HepG2 (cell line): ENCODE results near the gene SPIN1. TPM values are rescaled to one million over a fixed set of nuclear protein-coding genes. Genes with fewer than 3 reads are reported as not detected.

Experiments
- ATAC-seq: fragments of 200-7000 bp; cut with Tn5 transposase; 3 replicates; pipeline ENCODE4 v1.9.1; 2020; ENCODE audit warnings: mild to moderate bottlenecking, moderate library complexity
- BruUV-seq: library from RNA; stranded (reverse); fragments of 400-500 nt; replicated peaks from 2 replicates; lab custom pipeline; 2021; lab: Mats Ljungman, UMichigan
- CTCF ChIA-PET: fragments of 300-600 bp; formaldehyde crosslinking; extraction: SDS; loops from one replicate; lab custom pipeline; 2021; ENCODE audit warnings: low total read pairs, inconsistent platforms, low intra/inter-chr PET ratio; lab: Yijun Ruan, JAX
- POLR2A ChIA-PET: fragments of 350-600 bp; sonication (Branson Sonifier 250); formaldehyde crosslinking; loops from one replicate; lab custom pipeline; 2020; ENCODE audit warnings: antibody characterized with exemption, inconsistent platforms; lab: Yijun Ruan, JAX
- DNase-seq: peaks from one replicate; pipeline ENCODE4 v3.0.0-alpha.2; 2015; ENCODE audit warnings: low spot score
- FAIRE-seq: peaks from 3 replicates; lab custom pipeline; 2011; peaks lifted over from hg19 to GRCh38; lab: Jason Lieb, UNC
- H2AFZ ChIP-seq: one replicate; pipeline ENCODE4 v1.6.1; 2011; ENCODE audit warnings: low read length, inconsistent platforms
- H3K27ac ChIP-seq: fragments of 300-600 bp; 3 replicates; pipeline ENCODE4 v1.8.0; 2011; ENCODE audit warnings: mixed run types, mild to moderate bottlenecking, mixed read lengths, low read length, inconsistent platforms; ENCODE audit not compliant: insufficient read depth; ENCODE audit errors: extremely low read length
- H3K27me3 ChIP-seq, 2 experiments: fragments of 200-600 bp in 1 of 2; 2 replicates in 1 of 2; 3 replicates in 1 of 2; pipeline versions ENCODE4 v1.6.0 to v1.8.0; 2011; ENCODE audit warnings: low read length in 2 of 2, mild to moderate bottlenecking in 2 of 2, moderate library complexity in 2 of 2, inconsistent platforms in 1 of 2; ENCODE audit not compliant: insufficient read depth in 2 of 2, control insufficient read depth in 1 of 2
- H3K36me3 ChIP-seq, 2 experiments: fragments of 200-600 bp in 1 of 2; replicated peaks in 1 of 2; 2 replicates in 1 of 2; 3 replicates in 1 of 2; pipeline versions ENCODE4 v1.5.1 to v1.8.0; 2011; ENCODE audit warnings: low read length in 2 of 2, inconsistent platforms in 1 of 2; ENCODE audit not compliant: insufficient read depth in 2 of 2, control insufficient read depth in 1 of 2
- H3K4me1 ChIP-seq: 2 replicates; pipeline ENCODE4 v1.5.1; 2012; ENCODE audit warnings: low read length, inconsistent platforms; ENCODE audit not compliant: insufficient read depth
- H3K4me2 ChIP-seq: 2 replicates; pipeline ENCODE4 v1.6.0; 2011; ENCODE audit warnings: low read depth, low read length, inconsistent platforms
- H3K4me3 ChIP-seq, 3 experiments: fragments of 200-600 bp in 1 of 3; sonication (generic), shearing (Covaris generic) in 1 of 3; replicated peaks in 1 of 3; 2 replicates each; pipeline ENCODE4 v1.5.1; 2011 to 2016; ENCODE audit warnings: low read length in 3 of 3, inconsistent platforms in 2 of 3, low read depth in 2 of 3, mild to moderate bottlenecking in 2 of 3, control low read depth in 1 of 3, mixed read lengths in 1 of 3; ENCODE audit not compliant: insufficient read depth in 1 of 3
- H3K79me2 ChIP-seq: one replicate; pipeline ENCODE4 v1.6.1; 2011; ENCODE audit warnings: low read length, inconsistent platforms; ENCODE audit not compliant: insufficient read depth
- H3K9ac ChIP-seq: 2 replicates; pipeline ENCODE4 v1.6.0; 2011; ENCODE audit warnings: mild to moderate bottlenecking, low read depth, low read length, inconsistent platforms; ENCODE audit not compliant: insufficient read depth
- H3K9me3 ChIP-seq: 2 replicates; pipeline ENCODE4 v1.5.1; 2012; ENCODE audit warnings: mild to moderate bottlenecking, low read length
- H4K20me1 ChIP-seq: 2 replicates; pipeline ENCODE4 v1.6.0; 2011; ENCODE audit warnings: inconsistent platforms, mild to moderate bottlenecking, low read length, moderate library complexity; ENCODE audit not compliant: insufficient read depth
- DPF2 ChIP-seq: sonication (generic); formaldehyde crosslinking; IDR thresholded peaks from 2 replicates; pipeline ENCODE4 v1.4.0; 2020; ENCODE audit warnings: mild to moderate bottlenecking, low read depth, missing genetic modification reagents, borderline replicate concordance
- KDM2A ChIP-seq: sonication (generic); formaldehyde crosslinking; IDR thresholded peaks from 2 replicates; pipeline ENCODE4 v1.4.0; 2020; ENCODE audit warnings: low read depth, missing genetic modification reagents, borderline replicate concordance
- KDM3A ChIP-seq: IDR thresholded peaks from 2 replicates; pipeline ENCODE4 v1.6.1; 2018; ENCODE audit warnings: low read depth, missing compliant biosample characterization
- NFIB ChIP-seq: sonication (generic); formaldehyde crosslinking; IDR thresholded peaks from 2 replicates; pipeline ENCODE4 v1.9.0; 2021; ENCODE audit warnings: missing genetic modification reagents, mild to moderate bottlenecking, borderline replicate concordance
- NR3C1 ChIP-seq: sonication (generic); formaldehyde crosslinking; IDR thresholded peaks from 2 replicates; pipeline ENCODE4 v1.4.0; 2020; ENCODE audit warnings: missing genetic modification reagents
- PBX2 ChIP-seq: IDR thresholded peaks from 2 replicates; pipeline ENCODE4 v1.6.1; 2016; ENCODE audit warnings: control low read depth
- SAP130 ChIP-seq: IDR thresholded peaks from 2 replicates; pipeline ENCODE4 v1.6.1; 2016; ENCODE audit warnings: low read depth
- SMAD3 ChIP-seq: sonication (generic); formaldehyde crosslinking; IDR thresholded peaks from 2 replicates; pipeline ENCODE4 v1.4.0; 2020; ENCODE audit warnings: missing genetic modification reagents
- SMARCC2 ChIP-seq: fragments of 450-650 bp; IDR thresholded peaks from 2 replicates; pipeline ENCODE4 v1.6.1; 2017; ENCODE audit warnings: antibody characterized with exemption, mild to moderate bottlenecking
- THAP9 ChIP-seq: sonication (generic); formaldehyde crosslinking; IDR thresholded peaks from 2 replicates; pipeline ENCODE4; 2020; ENCODE audit warnings: missing genetic modification reagents, mild to moderate bottlenecking, borderline replicate concordance
- ZBTB25 ChIP-seq: IDR thresholded peaks from 2 replicates; pipeline ENCODE4 v1.6.1; 2018; ENCODE audit warnings: missing genetic modification reagents
- ZNF451 ChIP-seq: sonication (generic); formaldehyde crosslinking; IDR thresholded peaks from 2 replicates; pipeline ENCODE4 v1.5.0; 2020; ENCODE audit warnings: mild to moderate bottlenecking, missing genetic modification reagents
- ZNF878 ChIP-seq: sonication (generic); formaldehyde crosslinking; IDR thresholded peaks from 2 replicates; pipeline ENCODE4 v1.8.1; 2023; ENCODE audit warnings: mild to moderate bottlenecking, missing genetic modification reagents, moderate library complexity
- ZSCAN29 ChIP-seq: sonication (generic); formaldehyde crosslinking; conservative IDR thresholded peaks from 2 replicates; pipeline ENCODE4 v1.4.0; 2020; ENCODE audit warnings: mild to moderate bottlenecking, missing genetic modification reagents
- WGBS: methylation state at CpG from one replicate; pipeline ENCODE4 v1.1.6; 2017; ENCODE audit warnings: low lambda C conversion rate; 5-methylcytosine and 5-hydroxymethylcytosine counted together
- in situ Hi-C: cut with HindIII; loops from 2 replicates; pipeline ENCODE4 v1.10.0; 2017; ENCODE audit warnings: low pct_unique_long_range_greater_than_20kb; ENCODE audit not compliant: extremely low pct_ligation_motif_present
- intact Hi-C: fragments of 100-400 bp; cut with micrococcal nuclease; formaldehyde crosslinking; loops from one replicate; pipeline ENCODE4 v1.10.0; 2022; ENCODE audit not compliant: unreplicated experiment
- polyA plus RNA-seq, 8 experiments: library from polyadenylated mRNA; depleted of rRNA in 3 of 8; stranded (reverse) in 7 of 8; unstranded in 1 of 8; fragments of >200 nt; fragmentation: Illumina TruSeq in 4 of 8; extraction: Trizol in 4 of 8; gene quantifications; 2 replicates each; pipeline versions ENCODE4 v1.2.1 to v1.2.3, GENCODE V29; 2011 to 2016; ENCODE audit warnings: low read depth in 4 of 8, missing spikeins in 1 of 8, mixed read lengths in 1 of 8; ENCODE audit not compliant: insufficient read depth in 1 of 8
- total RNA-seq, 5 experiments: library from RNA; depleted of rRNA; stranded (reverse); fragments of >200 nt; fragmentation: Illumina TruSeq; extraction: Trizol; gene quantifications; 2 replicates each; pipeline ENCODE4 v1.2.3, GENCODE V29; 2016; ENCODE audit warnings: low read depth in 1 of 5

The SPIN1 gene
- total and polyA plus RNA-seq, 2 of the 13 experiments (the other 11 are each of a cell fraction or from before 2014, with no cell fraction given), result 20.0 to 24.3 TPM

- H3K27me3 ChIP-seq, result no peaks in the 10 kb centered on the region
- no peaks in the 10 kb centered on the region for H3K79me2 ChIP-seq
- H3K9ac ChIP-seq, result no peak overlapping the region
- ATAC-seq (no peak), DNase-seq (no peak), FAIRE-seq (no peak)
- no peak overlapping the region for H3K4me2 ChIP-seq
- H3K36me3 ChIP-seq, result peaks cover 4 to 10% of the 10 kb centered on the region in 2 experiments; a peak in 3 of 5 replicates
- H4K20me1 ChIP-seq, result no peaks in the 10 kb centered on the region
- intact Hi-C loops, result no loop called here
- no peak overlapping the region for H3K4me3 ChIP-seq
- H3K27ac ChIP-seq, result no peak overlapping the region
- ChIA-PET POLR2A (no interaction called here), CTCF (no interaction called here)
- no peak for TF ChIP-seq PBX2
- TF ChIP-seq NR3C1, result no peak
- TF ChIP-seq ZNF451, result no peak
- no peaks in the 10 kb centered on the region for H3K9me3 ChIP-seq
- no peak overlapping the region for H2AFZ ChIP-seq
- in situ Hi-C loops, result no loop called here
- no TSS peak for BruUV-seq
- H3K4me1 ChIP-seq, result no peaks in the 10 kb centered on the region
- 100% methylated on average over 3 of the region's 3 CpGs for WGBS
These were observed 89.1 kb downstream of the SPIN1 start for GRCh38 chr9:88477300-88477751.

- ChIA-PET CTCF (no interaction called here), POLR2A (no interaction called here)
- Histone ChIP-seq H3K27me3 (no peaks in the 10 kb centered on the region), H3K4me1 (no peaks in the 10 kb centered on the region), H3K79me2 (no peaks in the 10 kb centered on the region), H3K36me3 (peaks cover 4 to 10% of the 10 kb centered on the region in 2 experiments; a peak in 3 of 5 replicates), H3K9me3 (no peaks in the 10 kb centered on the region), H3K4me2 (no peak overlapping the region), H2AFZ (no peak overlapping the region), H3K4me3 (no peak overlapping the region), H3K27ac (no peak overlapping the region), H4K20me1 (no peaks in the 10 kb centered on the region), H3K9ac (no peak overlapping the region)
- intact Hi-C loops, result no loop called here
- in situ Hi-C loops, result no loop called here
- ATAC-seq (no peak), FAIRE-seq (no peak), DNase-seq (no peak)
- TF ChIP-seq SMARCC2 (no peak), NFIB (CRISPR knock-in tag) (no peak), KDM3A (CRISPR knock-in tag) (no peak), THAP9 (CRISPR knock-in tag) (no peak), SMAD3 (CRISPR knock-in tag) (no peak), SAP130 (CRISPR knock-in tag) (no peak), DPF2 (CRISPR knock-in tag) (no peak), ZNF878 (CRISPR knock-in tag) (no peak), ZBTB25 (CRISPR knock-in tag) (no peak), ZSCAN29 (CRISPR knock-in tag) (no peak), KDM2A (CRISPR knock-in tag) (no peak)
- WGBS, result 100% methylated on average over 3 of the region's 3 CpGs
- no TSS peak for BruUV-seq
These were observed 90.0 kb downstream of the SPIN1 start for GRCh38 chr9:88478246-88478645.
